K562 (cell line): ENCODE data around the gene RBFOX2. TPM values are rescaled to one million over a fixed set of nuclear protein-coding genes. Genes with fewer than 3 reads are reported as not detected.
A peak's percentile ranks its signal among the peaks of the same experiment; 100 is the strongest.

ENCODE experiments used
- BHLHE40 ChIP-seq: IDR thresholded peaks from 2 replicates; pipeline ENCODE4 v1.6.1; 2011; ENCODE audit warnings: low read length, improper control_type of control experiment
- CHD1 ChIP-seq: fragments of 200-600 bp; sonication (generic); IDR thresholded peaks from one replicate; pipeline ENCODE4 v1.6.1; 2012; ENCODE audit warnings: mild to moderate bottlenecking, moderate library complexity, low read length, inconsistent platforms
- ESRRA ChIP-seq: fragments of 450-650 bp; IDR thresholded peaks from 2 replicates; pipeline ENCODE4 v1.6.1; 2014; ENCODE audit warnings: low read depth, mild to moderate bottlenecking, moderate library complexity, borderline replicate concordance
- FOS ChIP-seq: IDR thresholded peaks from 3 replicates; pipeline ENCODE4 v1.6.1; 2011; ENCODE audit not compliant: insufficient read length; ENCODE audit errors: extremely low read depth
- FOXK2 ChIP-seq, 2 experiments: fragments of 450-650 bp; IDR thresholded peaks in 1 of 2; conservative IDR thresholded peaks in 1 of 2; 2 replicates each; pipeline ENCODE4 v1.6.1; 2016; ENCODE audit warnings: low read depth in 2 of 2, mild to moderate bottlenecking in 1 of 2
- HDAC2 ChIP-seq: fragments of 450-650 bp; IDR thresholded peaks from 2 replicates; pipeline ENCODE4 v1.6.1; 2016; ENCODE audit warnings: mild to moderate bottlenecking
- KDM1A ChIP-seq, 2 experiments: fragments of 450-650 bp; IDR thresholded peaks; 2 replicates each; pipeline ENCODE4 v1.6.1; 2016; ENCODE audit warnings: mild to moderate bottlenecking in 2 of 2
- KDM5B ChIP-seq: fragments of 200-600 bp; sonication (generic); IDR thresholded peaks from 2 replicates; pipeline ENCODE4 v1.6.1; 2012; ENCODE audit warnings: low read depth, mild to moderate bottlenecking, moderate library complexity, low read length, control low read depth, inconsistent platforms; ENCODE audit not compliant: insufficient replicate concordance
- LCOR ChIP-seq: sonication (generic); formaldehyde crosslinking; IDR thresholded peaks from 2 replicates; pipeline ENCODE4 v1.8.0; 2022; ENCODE audit warnings: mild to moderate bottlenecking, missing genetic modification reagents
- MED1 ChIP-seq: sonication (generic); formaldehyde crosslinking; IDR thresholded peaks from 2 replicates; pipeline ENCODE4 v1.8.1; 2023; ENCODE audit warnings: missing genetic modification reagents, borderline replicate concordance
- NONO ChIP-seq, 2 experiments: fragments of 200-400 bp in 1 of 2; fragments of 450-650 bp in 1 of 2; formaldehyde crosslinking in 1 of 2; IDR thresholded peaks; 2 replicates each; pipeline ENCODE4 v1.6.1; 2017; ENCODE audit warnings: low read depth in 2 of 2, mild to moderate bottlenecking in 2 of 2, moderate library complexity in 2 of 2, low read length in 1 of 2
- POLR3G ChIP-seq: IDR thresholded peaks from 2 replicates; pipeline ENCODE4 v1.6.1; 2011; ENCODE audit not compliant: insufficient read length, insufficient replicate concordance; ENCODE audit errors: extremely low read depth
- RBBP5 ChIP-seq: fragments of 200-600 bp; sonication (generic); IDR thresholded peaks from 2 replicates; pipeline ENCODE4 v1.6.1; 2012; ENCODE audit warnings: borderline replicate concordance, mild to moderate bottlenecking, low read length, control low read depth, inconsistent platforms; ENCODE audit not compliant: insufficient read depth, poor library complexity, severe bottlenecking
- RBFOX2 ChIP-seq: fragments of 200-400 bp; formaldehyde crosslinking; IDR thresholded peaks from 2 replicates; pipeline ENCODE4 v1.6.1; 2017; ENCODE audit warnings: low read depth, mild to moderate bottlenecking, low read length, moderate library complexity
- RNF2 ChIP-seq: sonication (generic); IDR thresholded peaks from 2 replicates; pipeline ENCODE4 v1.6.1; 2016
- SREBF2 ChIP-seq: sonication (generic); formaldehyde crosslinking; IDR thresholded peaks from 2 replicates; pipeline ENCODE4 v1.4.0; 2020; ENCODE audit warnings: mild to moderate bottlenecking, missing genetic modification reagents
- TAL1 ChIP-seq: fragments of 450-650 bp; IDR thresholded peaks from 2 replicates; pipeline ENCODE4 v1.6.1; 2016; ENCODE audit warnings: mild to moderate bottlenecking
- TBL1XR1 ChIP-seq, 2 experiments: IDR thresholded peaks; 2 replicates each; pipeline ENCODE4 v1.6.1; 2012; ENCODE audit warnings: improper control_type of control experiment in 2 of 2, low read length in 2 of 2, mild to moderate bottlenecking in 1 of 2
- TCF7L2 ChIP-seq: fragments of 150-350 bp; IDR thresholded peaks from 2 replicates; pipeline ENCODE4 v1.6.1; 2016; ENCODE audit warnings: low read depth, mild to moderate bottlenecking, low read length, moderate library complexity
- WHSC1 ChIP-seq: IDR thresholded peaks from one replicate; pipeline ENCODE4 v1.6.1; 2012; ENCODE audit warnings: low read length, control low read depth, inconsistent platforms
- polyA plus RNA-seq, 8 experiments: library from polyadenylated mRNA; depleted of rRNA in 4 of 8; stranded (reverse) in 5 of 8; unstranded in 3 of 8; fragments of >200 nt; fragmentation: Nextera tagmentation in 2 of 8; fragmentation: Illumina TruSeq in 1 of 8; extraction: Ambion mirVana in 2 of 8; extraction: Trizol in 1 of 8; gene quantifications; 2 replicates each; pipeline versions ENCODE4 v1.2.1 to v1.2.3, GENCODE V29; 2011 to 2014; ENCODE audit warnings: inconsistent platforms in 1 of 8, missing spikeins in 1 of 8
- total RNA-seq, 7 experiments: library from RNA; depleted of rRNA in 6 of 7; stranded (reverse); fragments of >200 nt in 6 of 7; fragmentation: Illumina TruSeq in 2 of 7; extraction: Trizol in 2 of 7; gene quantifications; 2 replicates each; pipeline versions ENCODE4 v1.2.1 to v1.2.3, GENCODE V29; 2011 to 2021; ENCODE audit warnings: low replicate concordance in 1 of 7
- TF ChIP-seq, protein P1 (sequence below): sonication (generic); formaldehyde crosslinking; IDR thresholded peaks from 2 replicates; pipeline ENCODE4 v1.9.0; 2022; ENCODE audit warnings: mild to moderate bottlenecking, missing genetic modification reagents
- TF ChIP-seq, protein P2 (sequence below): sonication (generic); IDR thresholded peaks from 2 replicates; pipeline ENCODE4 v1.6.1; 2016
- TF ChIP-seq, protein P3 (sequence below), 3 experiments: fragments of 200-800 bp in 1 of 3; sonication (Bioruptor generic) in 1 of 3; sonication (generic) in 1 of 3; formaldehyde crosslinking in 1 of 3; IDR thresholded peaks; 2 replicates each; pipeline versions ENCODE4 v1.6.1 to v1.8.0; 2016 to 2022; ENCODE audit warnings: mild to moderate bottlenecking in 2 of 3, missing compliant biosample characterization in 2 of 3, missing genetic modification characterization in 2 of 3, missing genetic modification reagents in 1 of 3
- TF ChIP-seq, protein P4 (sequence below): IDR thresholded peaks from 2 replicates; pipeline ENCODE4 v1.6.1; 2016; ENCODE audit warnings: missing genetic modification characterization, missing compliant biosample characterization
- TF ChIP-seq, protein P5 (sequence below): fragments of 450-650 bp; IDR thresholded peaks from 2 replicates; pipeline ENCODE4 v1.6.1; 2016; ENCODE audit warnings: antibody characterized with exemption

RBFOX2 gene
- total and polyA plus RNA-seq, 9 of the 15 experiments (the other 6 are each of a cell fraction or from before 2014, with no cell fraction given) = 5.8 to 24.8 (median 14.2) TPM

DNA sequence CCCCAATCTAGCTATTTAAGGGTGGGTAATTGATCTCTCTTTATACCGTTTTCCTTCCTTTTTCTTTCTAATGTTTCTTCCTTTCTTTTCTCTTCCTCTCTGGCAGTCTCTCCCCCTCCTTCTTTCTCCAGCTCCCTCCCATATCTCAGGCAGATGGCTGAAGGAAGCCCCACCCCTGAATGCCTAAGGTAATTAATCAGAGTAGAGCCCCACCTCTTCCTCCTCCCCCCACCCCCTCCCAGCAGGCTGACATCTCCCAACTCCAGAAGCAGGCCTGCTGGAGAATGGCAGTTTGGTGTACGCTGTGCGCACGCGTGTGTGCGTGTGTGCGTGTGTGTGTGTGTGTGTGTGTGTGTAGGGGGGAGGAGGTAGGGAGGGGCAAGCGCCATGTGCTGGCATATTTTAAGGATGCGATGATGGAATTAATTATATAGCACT, 188.3 kb downstream of the RBFOX2 start (continued):
- TF ChIP-seq TAL1 (peak; percentile 24; the same call in 1 of the 2 replicates), CHD1 (no peak), ESRRA (no peak), LCOR (CRISPR knock-in tag) (no peak), POLR3G (no peak), MED1 (CRISPR knock-in tag) (no peak), FOXK2 (conservative IDR thresholded peaks at IDR 0.05 in 1 of 2, IDR thresholded peaks at IDR 0.05 in 1 of 2; ENCODE audit: low read depth in 2 of 2) (0 out of 4 replicates have a peak, but pooled peaks of 1 of the 2 experiments have one; percentile 21), RNF2 (no peak), HDAC2 (no peak), WHSC1 (no peak), NONO (IDR thresholded peaks at IDR 0.05; ENCODE audit: low read depth in 2 of 2, low read length in 1 of 2) (no peak), FOS (no peak), TCF7L2 (no peak), TBL1XR1 (IDR thresholded peaks at IDR 0.05; ENCODE audit: low read length in 2 of 2) (no peak), RBFOX2 (no peak), SREBF2 (CRISPR knock-in tag) (no peak), RBBP5 (no peak), KDM5B (no peak), BHLHE40 (peak; percentile 65), KDM1A (IDR thresholded peaks at IDR 0.05) (peak in 1 of 2 experiments; percentile 95; a peak in 2 of 4 replicates)
- TF ChIP-seq, protein P1, sequence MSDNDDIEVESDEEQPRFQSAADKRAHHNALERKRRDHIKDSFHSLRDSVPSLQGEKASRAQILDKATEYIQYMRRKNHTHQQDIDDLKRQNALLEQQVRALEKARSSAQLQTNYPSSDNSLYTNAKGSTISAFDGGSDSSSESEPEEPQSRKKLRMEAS (CRISPR knock-in tag) = peak; percentile 81
- TF ChIP-seq, protein P2, sequence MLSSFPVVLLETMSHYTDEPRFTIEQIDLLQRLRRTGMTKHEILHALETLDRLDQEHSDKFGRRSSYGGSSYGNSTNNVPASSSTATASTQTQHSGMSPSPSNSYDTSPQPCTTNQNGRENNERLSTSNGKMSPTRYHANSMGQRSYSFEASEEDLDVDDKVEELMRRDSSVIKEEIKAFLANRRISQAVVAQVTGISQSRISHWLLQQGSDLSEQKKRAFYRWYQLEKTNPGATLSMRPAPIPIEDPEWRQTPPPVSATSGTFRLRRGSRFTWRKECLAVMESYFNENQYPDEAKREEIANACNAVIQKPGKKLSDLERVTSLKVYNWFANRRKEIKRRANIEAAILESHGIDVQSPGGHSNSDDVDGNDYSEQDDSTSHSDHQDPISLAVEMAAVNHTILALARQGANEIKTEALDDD = no peak
- TF ChIP-seq, protein P3, sequence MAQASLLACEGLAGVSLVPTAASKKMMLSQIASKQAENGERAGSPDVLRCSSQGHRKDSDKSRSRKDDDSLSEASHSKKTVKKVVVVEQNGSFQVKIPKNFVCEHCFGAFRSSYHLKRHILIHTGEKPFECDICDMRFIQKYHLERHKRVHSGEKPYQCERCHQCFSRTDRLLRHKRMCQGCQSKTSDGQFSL (CRISPR knock-in tag; IDR thresholded peaks at IDR 0.05) = peak; percentile 50; the same call in 1 of the 2 replicates
- TF ChIP-seq, protein P3 (tag; IDR thresholded peaks at IDR 0.05) = peak in 1 of 2 experiments; percentile 28; a peak in 1 of 4 replicates
- TF ChIP-seq, protein P4, sequence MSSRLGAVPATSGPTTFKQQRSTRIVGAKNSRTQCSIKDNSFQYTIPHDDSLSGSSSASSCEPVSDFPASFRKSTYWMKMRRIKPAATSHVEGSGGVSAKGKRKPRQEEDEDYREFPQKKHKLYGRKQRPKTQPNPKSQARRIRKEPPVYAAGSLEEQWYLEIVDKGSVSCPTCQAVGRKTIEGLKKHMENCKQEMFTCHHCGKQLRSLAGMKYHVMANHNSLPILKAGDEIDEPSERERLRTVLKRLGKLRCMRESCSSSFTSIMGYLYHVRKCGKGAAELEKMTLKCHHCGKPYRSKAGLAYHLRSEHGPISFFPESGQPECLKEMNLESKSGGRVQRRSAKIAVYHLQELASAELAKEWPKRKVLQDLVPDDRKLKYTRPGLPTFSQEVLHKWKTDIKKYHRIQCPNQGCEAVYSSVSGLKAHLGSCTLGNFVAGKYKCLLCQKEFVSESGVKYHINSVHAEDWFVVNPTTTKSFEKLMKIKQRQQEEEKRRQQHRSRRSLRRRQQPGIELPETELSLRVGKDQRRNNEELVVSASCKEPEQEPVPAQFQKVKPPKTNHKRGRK (tag) = no peak
- TF ChIP-seq, protein P5, sequence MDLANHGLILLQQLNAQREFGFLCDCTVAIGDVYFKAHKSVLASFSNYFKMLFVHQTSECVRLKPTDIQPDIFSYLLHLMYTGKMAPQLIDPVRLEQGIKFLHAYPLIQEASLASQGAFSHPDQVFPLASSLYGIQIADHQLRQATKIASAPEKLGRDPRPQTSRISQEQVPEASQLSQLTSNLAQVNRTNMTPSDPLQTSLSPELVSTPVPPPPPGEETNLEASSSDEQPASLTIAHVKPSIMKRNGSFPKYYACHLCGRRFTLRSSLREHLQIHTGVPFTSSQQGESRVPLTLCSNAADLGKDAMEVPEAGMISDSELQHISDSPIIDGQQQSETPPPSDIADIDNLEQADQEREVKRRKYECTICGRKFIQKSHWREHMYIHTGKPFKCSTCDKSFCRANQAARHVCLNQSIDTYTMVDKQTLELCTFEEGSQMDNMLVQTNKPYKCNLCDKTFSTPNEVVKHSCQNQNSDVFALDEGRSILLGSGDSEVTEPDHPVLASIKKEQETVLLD = peak; percentile 82
